NT2/D1 (cell line): ENCODE results near the gene C1orf116.

ENCODE experiments used
- YY1 ChIP-seq: IDR thresholded peaks from 2 replicates; pipeline ENCODE4 v1.6.1; 2011; ENCODE audit not compliant: insufficient read length, insufficient read depth
- ZNF274 ChIP-seq: IDR thresholded peaks from 2 replicates; pipeline ENCODE4 v1.6.1; 2011; ENCODE audit warnings: mild to moderate bottlenecking, low read depth, low read length

DNA sequence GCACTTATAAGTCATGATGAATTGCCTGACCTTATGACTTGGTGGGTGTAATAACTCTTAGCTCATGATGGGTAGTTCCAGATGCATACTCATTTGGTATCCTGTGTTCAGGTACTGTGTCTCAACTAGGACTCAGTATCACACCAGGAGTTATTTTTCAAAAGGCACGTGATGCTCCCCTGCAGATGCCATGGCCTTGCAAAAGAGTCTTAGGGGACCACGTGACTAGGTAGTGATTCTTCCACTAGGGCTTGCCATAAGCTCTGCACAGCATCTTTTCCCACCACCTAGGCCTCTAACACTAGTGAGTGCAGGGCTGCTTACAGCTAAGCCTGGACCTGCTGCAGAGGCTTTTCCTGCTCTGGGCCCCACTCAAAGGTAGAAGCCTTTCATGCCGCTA, 58.4 kb downstream of the C1orf116 start:
- TF ChIP-seq YY1 (no peak), ZNF274 (no peak)
